Activated naive CD8-positive, alpha-beta T cell treated with anti-CD3 and anti-CD28 coated beads, Interleukin-2, amount 50 U/mL, for 16 hours (primary cell): Measurements from ENCODE around the gene STX17.

Source experiments
- DNase-seq: peaks from one replicate; pipeline ENCODE4 v3.0.0-alpha.2; 2020; ENCODE audit warnings: low read depth, low spot score

The STX17 gene

GRCh38 chr9:99905833-99906402 is 536 bp upstream of the STX17 start:
- no peak for DNase-seq

GRCh38 chr9:99907208-99907532 is 716 bp downstream of the STX17 start:
- DNase-seq, result no peak

GRCh38 chr9:99911600-99911999 is 5.1 kb downstream of the STX17 start:
- DNase-seq, result no peak

- no peak for DNase-seq
Observed at GRCh38 chr9:99916650-99917049, 10.2 kb downstream of the STX17 start.

GRCh38 chr9:99918134-99918533 is 11.7 kb downstream of the STX17 start:
- DNase-seq, result no peak

- no peak for DNase-seq
Observed at GRCh38 chr9:99919930-99920329, 13.5 kb downstream of the STX17 start.

GRCh38 chr9:99921875-99922710 is 15.6 kb downstream of the STX17 start:
- no peak for DNase-seq

- DNase-seq, result no peak
Observed at GRCh38 chr9:99922711-99923030, 16.2 kb downstream of the STX17 start.

GRCh38 chr9:99925541-99925940 is 19.1 kb downstream of the STX17 start:
- no peak for DNase-seq

GRCh38 chr9:99929652-99930051 is 23.2 kb downstream of the STX17 start:
- no peak for DNase-seq

- no peak for DNase-seq
Observed at GRCh38 chr9:99931155-99931840, 24.8 kb downstream of the STX17 start.

GRCh38 chr9:99936947-99937587 is 30.6 kb downstream of the STX17 start:
- DNase-seq, result no peak

- no peak for DNase-seq
Observed at GRCh38 chr9:99947395-99947794, 40.9 kb downstream of the STX17 start.

GRCh38 chr9:99948482-99948881 is 42.0 kb downstream of the STX17 start:
- no peak for DNase-seq

- DNase-seq, result no peak
Observed at GRCh38 chr9:99948896-99949295, 42.4 kb downstream of the STX17 start.

GRCh38 chr9:99953861-99954507 is 47.5 kb downstream of the STX17 start:
- DNase-seq, result no peak

- DNase-seq, result no peak
Observed at GRCh38 chr9:99954819-99955218, 48.4 kb downstream of the STX17 start.

GRCh38 chr9:99955606-99956005 is 49.2 kb downstream of the STX17 start:
- no peak for DNase-seq

- DNase-seq, result no peak
Observed at GRCh38 chr9:99962680-99963261, 56.3 kb downstream of the STX17 start.

- DNase-seq, result no peak
Observed at GRCh38 chr9:99964336-99964735, 57.9 kb downstream of the STX17 start.

GRCh38 chr9:99966001-99966400 is 59.5 kb downstream of the STX17 start:
- no peak for DNase-seq

- no peak for DNase-seq
Observed at GRCh38 chr9:99966716-99967115, 60.3 kb downstream of the STX17 start.
